Brain microvascular endothelial cell (primary cell): ENCODE results near the gene LYPD6B.

ENCODE experiments used
- DNase-seq: peaks from one replicate; pipeline ENCODE4 v3.0.0-alpha.2; 2020
- H3K27ac ChIP-seq: fragments of 250-450 bp; sonication (Bioruptor Pico); 2 replicates; pipeline ENCODE4 v1.5.1; 2020; ENCODE audit warnings: mild to moderate bottlenecking, moderate library complexity
- H3K27me3 ChIP-seq: fragments of 250-450 bp; sonication (Bioruptor Pico); replicated peaks from 2 replicates; pipeline ENCODE4 v1.5.1; 2020; ENCODE audit warnings: mild to moderate bottlenecking
- H3K36me3 ChIP-seq: fragments of 250-450 bp; sonication (Bioruptor Pico); replicated peaks from 2 replicates; pipeline ENCODE4 v1.5.1; 2020; ENCODE audit warnings: mild to moderate bottlenecking
- H3K4me3 ChIP-seq: 2 replicates; pipeline ENCODE4 v1.5.1; 2011; ENCODE audit warnings: low read depth, mild to moderate bottlenecking, control low read depth, low read length, moderate library complexity
- CTCF ChIP-seq: IDR thresholded peaks from 2 replicates; pipeline ENCODE4 v1.5.1; 2011; ENCODE audit warnings: low read depth, mild to moderate bottlenecking, moderate library complexity, low read length, control low read depth, inconsistent platforms; ENCODE audit errors: missing control alignments
- in situ Hi-C: cut with HindIII; loops from 2 replicates; pipeline ENCODE4 v1.10.0; 2017; ENCODE audit warnings: low sequenced_read_pairs, low pct_ligation_motif_present

The LYPD6B gene

GRCh38 chr2:149090706-149091105 lies 52.2 kb downstream of the LYPD6B start:
- in situ Hi-C loops = no loop called here
- no peaks in the 10 kb centered on the region for H3K36me3 ChIP-seq
- H3K4me3 ChIP-seq = no peak overlapping the region
- no peak overlapping the region for H3K27ac ChIP-seq
- H3K27me3 ChIP-seq = no peaks in the 10 kb centered on the region
- no peak for DNase-seq
- no peak for TF ChIP-seq CTCF

GRCh38 chr2:149093579-149093978 lies 55.1 kb downstream of the LYPD6B start:
- no peak overlapping the region for H3K27ac ChIP-seq
- no peaks in the 10 kb centered on the region for H3K36me3 ChIP-seq
- TF ChIP-seq CTCF = no peak
- in situ Hi-C loops = no loop called here
- no peak overlapping the region for H3K4me3 ChIP-seq
- no peaks in the 10 kb centered on the region for H3K27me3 ChIP-seq
- no peak for DNase-seq

GRCh38 chr2:149094217-149095015 lies 55.9 kb downstream of the LYPD6B start:
- Histone ChIP-seq H3K27ac (no peak overlapping the region), H3K36me3 (no peaks in the 10 kb centered on the region), H3K27me3 (no peaks in the 10 kb centered on the region), H3K4me3 (no peak overlapping the region)
- in situ Hi-C loops = no loop called here
- no peak for DNase-seq
- no peak for TF ChIP-seq CTCF

- no peaks in the 10 kb centered on the region for H3K36me3 ChIP-seq
- H3K4me3 ChIP-seq = no peak overlapping the region
- no peak for TF ChIP-seq CTCF
- DNase-seq = no peak
- no peaks in the 10 kb centered on the region for H3K27me3 ChIP-seq
- H3K27ac ChIP-seq = no peak overlapping the region
- in situ Hi-C loops = no loop called here
Observed at GRCh38 chr2:149098701-149099100, 60.2 kb downstream of the LYPD6B start.

GRCh38 chr2:149099298-149099697 lies 60.8 kb downstream of the LYPD6B start:
- Histone ChIP-seq H3K4me3 (no peak overlapping the region), H3K27ac (no peak overlapping the region), H3K27me3 (no peaks in the 10 kb centered on the region), H3K36me3 (no peaks in the 10 kb centered on the region)
- no peak for TF ChIP-seq CTCF
- DNase-seq = no peak
- in situ Hi-C loops = no loop called here
